ENCODE measurements around the gene RNF19B.
"Not testable (repeated sequence)": the region's sequence is repeated elsewhere in the genome, so short reads cannot be mapped to it uniquely, and the experiment has no call there.

RNF19B gene

DNA sequence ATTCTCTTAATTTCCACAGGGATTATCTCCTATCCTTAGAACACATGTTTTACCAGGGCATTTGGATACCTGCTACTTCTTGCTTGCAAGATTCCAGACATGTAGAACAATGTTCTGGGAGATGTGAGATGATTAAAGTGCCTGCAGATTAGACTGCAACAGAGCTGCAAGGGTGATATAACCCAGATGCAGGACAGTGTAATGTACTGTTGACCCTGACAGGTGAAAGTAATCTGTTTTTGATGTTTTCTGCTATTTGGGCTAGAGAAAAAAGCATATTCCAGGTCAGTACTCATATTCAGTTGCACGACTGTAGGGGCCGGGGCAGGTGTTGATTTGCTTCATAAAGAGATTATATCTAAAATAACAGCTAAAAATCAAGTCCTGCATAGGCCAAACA is 36.3 kb downstream of the RNF19B start:
- no peak for DNase-seq (ENCODE audit: low read depth)

DNA sequence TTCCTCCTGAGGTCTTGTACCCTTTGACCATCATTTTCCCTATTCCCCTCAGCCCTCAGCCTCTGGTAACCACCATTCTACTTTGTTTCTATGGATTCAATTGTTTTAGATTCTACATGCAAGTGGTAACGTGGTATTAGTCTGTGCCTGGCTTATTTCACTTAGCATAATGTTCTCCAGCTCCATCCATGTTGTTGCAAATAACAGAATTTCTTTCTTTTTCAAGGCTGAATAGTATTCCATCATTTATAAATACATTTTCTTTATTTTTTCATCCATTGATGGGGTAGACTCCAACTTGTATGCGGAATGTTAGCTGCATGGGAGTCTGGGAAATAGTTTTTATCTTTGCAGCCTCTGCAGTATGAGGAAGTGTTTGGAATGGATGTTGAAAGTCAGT is 37.2 kb downstream of the RNF19B start:
- DNase-seq (ENCODE audit: low read depth): no peak

DNA sequence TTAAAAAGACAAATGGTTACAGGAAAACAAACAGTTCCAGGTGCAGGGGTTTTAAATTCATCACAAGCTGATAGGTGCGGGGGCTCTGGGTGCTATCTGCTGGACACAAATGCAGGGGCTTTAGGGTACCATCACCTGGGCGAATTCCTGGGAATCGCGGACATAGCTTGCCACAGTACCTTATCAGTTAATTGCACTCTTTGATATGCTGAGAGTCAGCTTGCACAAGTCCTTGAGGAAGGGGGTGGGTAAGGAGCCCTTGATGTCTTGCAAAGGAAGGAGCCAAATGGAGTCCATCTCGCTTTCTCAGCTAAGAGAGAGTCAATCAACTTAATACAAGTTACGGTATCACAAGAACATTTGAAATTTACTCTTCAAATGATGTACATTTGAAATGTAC is 38.0 kb downstream of the RNF19B start:
- no peak for DNase-seq (ENCODE audit: low read depth)

DNA sequence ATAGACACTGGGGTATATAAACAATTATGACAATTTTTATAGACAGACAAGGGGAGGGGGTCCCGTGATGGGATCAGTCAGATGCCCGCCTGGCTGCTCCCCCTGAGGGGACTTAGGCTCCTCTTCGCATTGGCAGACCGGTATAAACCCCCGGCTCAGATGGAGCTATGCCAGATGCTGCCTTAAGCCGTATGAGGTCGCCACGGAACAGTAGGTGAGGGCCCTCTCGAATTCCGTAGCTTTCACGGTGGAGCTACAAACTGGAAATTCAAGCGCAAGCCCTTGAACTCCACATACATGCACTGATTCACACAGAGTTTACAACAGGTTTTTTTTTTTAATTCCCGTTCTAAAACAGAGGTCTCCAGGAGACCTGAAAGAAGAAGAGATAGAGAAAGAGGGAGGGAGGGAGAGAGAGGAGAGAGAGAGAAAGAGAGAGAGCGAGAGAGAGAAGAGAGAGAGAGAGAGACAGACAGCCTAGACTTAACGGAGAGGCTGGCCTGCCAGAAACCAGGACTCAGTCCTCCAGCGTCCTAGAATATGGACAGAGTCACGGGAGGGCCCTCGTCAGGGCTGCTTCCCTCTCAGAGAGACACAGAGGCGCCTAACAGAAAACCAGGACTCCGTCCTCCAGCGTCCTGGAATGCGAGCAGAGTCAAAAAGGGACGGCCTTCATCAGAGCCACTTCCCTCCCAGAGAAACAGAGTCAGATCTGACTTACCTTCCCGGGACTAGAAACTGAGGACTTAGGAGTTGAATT is 39.0 kb downstream of the RNF19B start:
- no peak for DNase-seq (ENCODE audit: low read depth)

DNA sequence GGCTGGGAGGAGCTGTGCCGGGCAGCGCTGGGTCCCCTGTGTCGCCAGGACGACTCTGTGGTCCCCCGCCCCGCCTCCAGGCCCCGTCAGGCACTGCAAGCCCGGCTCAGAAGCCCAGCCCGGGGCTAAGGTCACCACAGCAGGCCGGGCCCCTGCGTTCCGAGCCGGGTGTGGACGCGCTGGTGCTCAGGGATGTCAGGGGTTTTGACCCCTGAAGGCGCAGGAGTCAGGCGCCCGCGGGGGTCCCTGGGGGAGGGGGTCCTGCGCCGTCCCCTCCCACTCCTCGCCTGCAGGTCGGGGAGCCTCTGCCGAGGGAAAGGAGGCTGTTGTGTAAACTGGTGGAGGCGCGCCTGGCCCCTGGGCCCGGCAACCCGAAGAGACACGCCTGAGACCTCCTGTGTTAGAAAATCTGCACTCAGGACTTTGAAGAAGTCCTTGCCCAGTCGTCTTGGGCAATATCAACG is 39.7 kb downstream of the RNF19B start:
- no peak for DNase-seq (ENCODE audit: low read depth)

DNA sequence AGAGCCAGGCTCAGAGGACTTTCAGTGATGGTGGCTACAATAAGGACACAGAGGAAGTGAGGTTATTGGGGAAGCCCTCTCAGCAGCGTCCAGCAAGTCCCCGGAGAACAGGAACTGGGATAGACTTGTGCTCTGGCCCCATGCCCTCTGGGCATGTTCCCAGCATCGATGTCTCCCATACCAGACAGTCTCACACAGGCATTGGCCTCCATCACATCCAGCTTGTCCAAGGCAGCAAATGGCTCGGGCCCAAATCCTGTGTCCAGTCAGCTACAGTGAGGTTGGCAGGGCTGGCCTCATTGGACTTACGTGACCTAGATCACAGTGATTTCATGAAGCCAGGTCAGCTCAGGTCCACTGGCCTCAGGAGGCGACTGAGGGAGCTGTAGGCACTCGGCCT is 43.8 kb downstream of the RNF19B start:
- DNase-seq (ENCODE audit: low read depth): no peak

DNA sequence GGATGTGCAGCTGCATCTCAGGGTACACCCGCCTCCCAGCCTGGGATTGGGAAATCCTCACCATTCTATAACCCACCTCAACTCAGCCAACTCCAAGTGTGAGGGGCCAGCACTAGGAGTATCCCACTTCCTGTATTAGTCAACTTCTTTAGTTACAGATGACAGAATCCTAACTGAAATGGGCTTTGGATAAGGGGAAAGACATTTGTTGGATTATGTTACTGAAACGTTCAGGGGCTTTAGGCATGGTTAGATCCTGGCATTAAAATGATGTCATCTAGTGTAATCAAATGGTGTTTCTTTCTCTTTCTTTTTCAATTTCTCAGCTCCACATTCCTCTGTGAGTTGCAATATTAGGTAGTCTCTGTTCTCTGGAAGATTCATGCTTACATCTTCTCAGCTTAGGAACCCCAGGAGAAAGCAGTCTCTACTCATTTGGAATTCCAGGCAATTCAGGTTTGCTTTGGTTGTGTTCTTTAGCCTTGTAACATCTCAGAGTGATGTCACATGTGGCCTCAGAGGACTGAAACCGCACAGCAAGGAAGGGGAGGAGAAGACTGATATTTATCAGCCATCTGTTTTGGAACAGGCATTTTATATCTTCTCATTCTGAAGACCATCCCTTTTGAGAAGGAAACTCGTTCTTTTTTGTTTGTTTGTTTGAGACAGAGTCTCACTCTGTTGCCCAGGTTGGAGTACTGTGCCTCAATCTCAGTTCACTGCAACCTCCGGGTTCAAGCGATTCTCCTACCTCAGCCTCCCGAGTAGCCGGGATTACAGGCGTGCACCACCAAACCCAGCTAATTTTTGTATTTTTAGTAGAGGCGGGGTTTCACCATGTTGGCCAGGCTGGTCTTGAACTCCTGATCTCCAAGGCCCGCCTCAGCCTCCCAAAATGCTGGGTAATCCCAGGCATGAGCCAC is 44.5 kb downstream of the RNF19B start:
- DNase-seq (ENCODE audit: low read depth): peak; percentile 28

DNA sequence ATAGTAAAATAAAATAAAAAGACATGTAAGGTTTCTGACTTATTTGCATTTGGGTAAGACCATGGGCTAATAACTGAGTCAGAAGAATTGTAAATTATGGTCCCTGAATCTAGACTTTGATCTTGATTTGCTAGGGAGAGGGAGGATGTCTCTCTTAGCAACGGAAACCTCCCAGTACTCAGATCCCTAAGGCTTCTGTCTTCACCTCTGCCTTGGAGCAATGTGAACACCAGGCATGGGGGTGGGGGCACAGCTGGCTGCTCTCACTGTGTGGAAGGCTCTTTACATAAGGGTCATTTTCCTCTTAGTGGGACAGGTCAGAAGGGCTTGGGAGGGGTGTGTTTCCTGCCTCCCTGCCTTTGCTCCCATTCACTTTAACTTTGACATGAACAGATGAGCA is 46.4 kb downstream of the RNF19B start:
- no peak for DNase-seq (ENCODE audit: low read depth)

DNA sequence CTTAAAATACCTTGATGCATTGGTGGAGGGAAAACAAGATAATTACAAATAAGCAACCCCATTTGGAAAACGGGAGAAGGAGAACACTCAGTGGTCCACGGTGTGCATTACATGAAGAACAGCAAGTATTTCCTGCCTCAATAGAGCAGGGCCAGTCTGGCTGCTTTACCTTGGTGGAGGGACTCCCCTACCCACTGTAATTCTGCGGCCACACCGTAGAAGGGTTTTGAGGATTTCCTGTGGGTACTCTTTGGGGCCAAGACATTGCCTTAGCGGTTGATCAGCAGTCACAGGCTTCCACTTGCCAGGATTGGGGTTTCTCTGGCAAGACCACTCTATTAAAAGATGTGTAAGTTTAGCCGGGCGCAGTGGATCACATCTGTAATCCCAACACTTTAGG is 47.1 kb downstream of the RNF19B start:
- DNase-seq (ENCODE audit: low read depth): no peak

DNA sequence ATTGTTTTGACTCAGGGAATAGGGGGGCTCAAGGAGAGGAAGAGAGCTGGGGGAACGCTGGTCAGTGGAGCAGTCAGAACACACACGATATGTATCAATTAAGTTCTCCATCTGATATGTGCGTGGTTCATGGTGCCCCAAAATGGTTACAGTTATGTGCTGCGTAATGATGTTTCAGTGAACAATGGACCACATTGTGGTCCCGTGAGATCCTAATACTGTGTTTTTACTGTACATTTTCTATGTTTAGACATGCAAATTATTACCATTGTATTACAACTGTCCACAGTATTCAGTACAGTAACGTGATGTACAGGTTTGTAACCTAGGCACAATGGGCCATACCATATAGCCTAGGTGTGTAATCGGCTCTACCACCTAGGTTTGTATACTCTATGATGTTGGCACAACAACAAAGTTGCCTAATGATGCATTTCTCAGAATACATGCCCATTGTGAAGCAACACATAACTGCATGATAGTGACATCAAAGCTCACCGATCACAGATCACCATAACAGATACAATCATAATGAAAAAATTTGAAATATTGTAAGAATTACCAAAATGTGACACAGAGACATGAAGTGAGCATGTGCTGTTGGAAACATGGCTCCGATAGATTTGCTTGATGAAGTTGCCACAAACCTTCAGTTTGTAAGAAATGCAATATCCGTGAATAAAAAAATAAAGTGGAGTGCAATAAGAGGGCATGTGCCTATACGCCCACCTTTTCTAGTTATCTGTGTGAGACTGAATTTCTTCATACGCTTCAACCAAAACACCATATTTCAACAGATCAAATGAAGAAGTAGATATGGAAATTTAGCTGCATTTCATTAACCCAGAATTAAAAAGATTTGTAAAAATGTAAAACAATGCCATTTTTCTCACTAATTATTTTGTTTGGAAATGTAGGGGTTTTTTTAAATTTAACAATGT is 48.6 kb downstream of the RNF19B start:
- no peak for DNase-seq (ENCODE audit: low read depth)

DNA sequence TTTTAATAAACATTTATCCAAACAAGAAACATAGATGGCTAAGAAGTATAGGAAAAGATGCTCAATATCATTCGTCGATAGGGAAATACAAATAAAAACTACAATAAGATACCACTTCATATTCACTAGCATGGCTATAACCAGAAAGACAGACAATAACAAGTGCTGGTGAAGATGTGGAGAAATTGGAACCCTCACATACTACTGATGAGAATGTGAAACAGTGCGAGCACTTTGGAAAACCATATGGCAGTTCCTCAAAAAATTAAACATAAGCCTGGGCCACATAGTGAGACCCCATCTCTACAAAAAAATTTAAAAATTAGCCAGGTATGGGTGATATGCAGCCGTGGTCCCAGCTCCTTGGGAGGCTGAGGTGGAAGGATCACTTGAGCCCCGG is 54.3 kb downstream of the RNF19B start:
- DNase-seq (ENCODE audit: low read depth): no peak

DNA sequence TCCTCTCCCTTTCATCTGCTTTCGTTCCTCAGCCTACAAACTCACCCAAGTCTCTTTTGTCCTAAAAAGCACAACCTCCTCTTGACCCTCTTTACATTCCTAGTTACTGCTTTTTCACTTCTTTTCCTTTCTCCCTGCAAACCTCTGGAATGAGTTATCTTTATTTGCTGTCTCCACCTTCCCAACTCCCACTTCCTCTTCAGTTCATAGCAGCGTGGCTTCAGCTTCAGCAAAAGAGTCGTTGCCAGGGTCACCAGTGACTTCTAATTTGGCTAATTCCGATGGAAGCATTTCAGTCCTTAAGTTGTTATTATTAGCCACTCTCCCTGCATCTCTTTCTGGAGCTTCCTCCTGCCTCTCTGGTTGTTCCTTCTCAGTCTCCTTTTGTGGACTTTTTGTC is 57.2 kb downstream of the RNF19B start:
- no peak for DNase-seq (ENCODE audit: low read depth)

DNA sequence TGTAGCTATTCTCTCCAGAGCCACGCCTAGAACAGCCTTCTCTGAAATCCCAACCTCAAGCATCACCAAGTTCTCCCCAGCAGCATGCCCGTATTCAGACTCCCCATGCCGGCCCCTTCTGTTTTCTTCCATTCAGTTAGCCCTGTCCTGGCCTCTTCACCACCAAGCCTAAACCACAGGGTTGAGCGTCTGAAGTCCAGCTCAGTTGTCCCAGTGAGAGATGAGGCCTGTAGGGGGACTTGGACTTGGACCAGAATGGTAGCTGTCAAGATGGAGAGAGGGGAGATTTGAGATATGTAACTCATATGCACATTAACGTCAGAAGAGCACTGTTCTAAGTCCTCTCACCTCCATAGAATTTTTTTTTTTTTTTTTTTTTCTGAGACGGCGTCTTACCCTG is 58.0 kb downstream of the RNF19B start:
- no peak for DNase-seq (ENCODE audit: low read depth)

DNA sequence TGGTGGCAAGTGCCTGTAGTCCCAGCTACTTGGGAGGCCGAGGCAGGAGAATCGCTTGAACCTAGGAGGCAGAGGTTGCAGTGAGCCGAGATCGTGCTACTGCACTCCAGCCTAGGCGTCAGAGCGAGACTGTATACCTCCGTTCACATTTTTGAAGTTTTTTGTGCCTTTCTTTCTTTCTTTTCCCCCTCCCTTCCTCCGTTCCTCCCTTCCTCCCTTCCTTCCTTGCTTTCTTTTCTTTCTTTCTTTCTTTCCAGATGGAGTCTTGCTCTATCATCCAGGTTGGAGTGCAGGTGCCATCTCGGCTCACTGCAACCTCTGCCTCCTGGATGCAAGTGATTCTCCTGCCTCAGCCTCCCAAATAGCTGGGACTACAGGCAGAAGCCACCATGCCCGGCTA is 59.0 kb downstream of the RNF19B start:
- not testable (repeated sequence) for DNase-seq (ENCODE audit: low read depth)

DNA sequence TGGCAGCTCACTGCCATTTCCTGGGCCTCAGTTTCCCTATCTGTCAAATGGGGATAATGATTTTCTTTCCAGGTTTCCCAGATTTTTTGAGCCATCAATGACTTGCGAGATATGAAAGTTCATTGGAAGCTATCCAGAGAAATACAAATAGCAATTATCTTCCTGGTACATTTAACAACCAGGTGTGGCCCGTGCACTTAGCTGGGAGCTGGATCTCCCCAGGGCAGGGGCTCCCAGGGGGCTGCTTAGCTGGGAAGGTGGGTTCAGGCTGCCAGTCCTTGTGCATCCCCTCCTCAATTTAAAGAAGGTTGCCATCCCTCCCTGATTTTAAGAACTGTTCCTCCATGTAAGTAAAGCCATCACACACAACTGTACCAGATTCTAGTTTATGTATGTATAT is 59.8 kb downstream of the RNF19B start:
- DNase-seq (ENCODE audit: low read depth): no peak

DNA sequence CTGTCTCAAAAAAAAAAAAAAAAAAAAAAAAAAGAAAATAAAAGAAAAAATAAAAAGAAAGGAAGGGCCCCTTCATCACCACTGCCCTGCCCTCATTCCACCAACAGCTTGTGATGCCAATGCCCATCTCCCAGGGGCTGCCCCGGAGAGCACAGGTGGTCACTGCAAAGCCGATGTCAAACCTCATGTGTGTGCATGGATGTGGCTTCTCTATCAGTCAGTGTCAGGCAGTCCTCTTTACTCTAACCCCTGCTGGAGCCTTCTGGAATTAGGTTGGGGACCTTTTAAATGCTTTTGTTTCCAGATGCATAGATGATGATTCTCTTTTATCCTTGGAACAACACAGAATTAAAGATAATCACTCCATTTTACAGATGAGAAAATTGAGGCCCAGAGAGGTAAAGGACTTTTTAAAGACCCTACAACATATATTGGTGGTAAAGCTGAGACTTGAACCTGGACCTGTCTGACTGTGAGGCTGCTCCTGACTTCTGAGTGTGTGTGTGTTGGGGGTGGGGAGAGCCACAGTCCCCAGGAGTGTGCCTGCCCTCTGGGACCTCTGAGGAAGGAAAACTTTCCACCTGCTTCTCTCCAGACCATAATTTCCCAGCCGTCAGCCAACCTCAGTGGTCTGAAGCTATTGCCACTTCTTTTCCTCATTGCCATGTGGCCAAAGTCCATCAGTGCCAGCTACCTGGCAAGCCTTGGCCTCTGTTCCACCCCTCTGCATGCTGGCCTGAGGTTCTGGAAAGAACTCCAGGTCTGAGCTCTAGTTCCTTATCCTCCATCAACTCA is 60.4 kb downstream of the RNF19B start:
- no peak for DNase-seq (ENCODE audit: low read depth)

DNA sequence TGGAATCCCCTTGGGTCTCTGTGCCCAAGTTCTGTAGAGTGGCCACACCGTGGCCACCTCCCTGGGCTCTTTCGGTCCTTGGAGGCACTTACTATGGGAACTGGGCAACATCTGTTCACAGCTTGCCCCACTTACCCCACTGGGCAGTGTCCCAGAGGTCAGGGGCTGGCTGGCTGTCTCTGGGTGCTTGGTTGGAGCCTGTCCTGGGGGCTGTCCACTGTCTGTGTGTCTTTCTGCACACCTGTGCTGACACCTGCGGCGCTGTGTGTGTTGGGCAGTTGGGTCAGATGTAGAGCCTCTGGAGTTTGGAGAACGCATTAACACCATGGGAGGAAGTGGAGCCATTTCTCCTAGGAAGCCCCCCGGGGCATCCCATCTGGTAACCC is 62.1 kb downstream of the RNF19B start:
- DNase-seq (ENCODE audit: low read depth): no peak

DNA sequence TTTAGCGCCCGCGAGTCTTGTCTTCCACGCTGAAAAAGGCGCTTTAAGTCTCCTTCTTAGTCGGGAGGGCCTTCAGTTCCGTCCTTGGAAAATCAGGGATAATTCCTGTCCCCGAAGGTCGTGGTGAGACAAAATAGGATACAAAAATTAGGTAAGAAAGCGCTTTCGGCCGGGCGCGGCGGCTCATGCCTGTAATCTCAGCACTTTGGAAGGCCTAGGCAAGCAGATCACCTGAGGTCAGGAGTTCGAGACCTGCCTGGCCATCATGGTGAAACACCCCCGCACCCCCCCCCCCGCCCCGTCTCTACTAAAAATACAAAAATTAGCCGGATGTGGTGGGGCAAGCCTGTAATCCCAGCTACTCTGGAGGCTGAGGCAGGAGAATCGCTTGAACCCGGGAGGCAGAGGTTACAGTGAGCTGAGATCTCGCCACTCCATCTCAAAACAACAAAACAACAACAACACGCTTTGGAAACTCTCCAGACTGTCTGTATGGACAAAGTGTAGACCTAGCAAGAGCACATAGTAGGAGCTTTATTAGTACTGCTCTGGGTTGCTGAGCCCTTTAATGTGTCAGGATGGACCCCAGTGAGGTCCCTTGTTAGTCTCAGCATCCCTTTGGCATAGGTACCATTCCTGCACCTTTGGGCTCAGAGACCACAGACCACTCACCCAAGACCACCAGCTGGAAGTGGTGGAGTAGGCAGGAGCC is 62.6 kb downstream of the RNF19B start:
- DNase-seq (ENCODE audit: low read depth): no peak

DNA sequence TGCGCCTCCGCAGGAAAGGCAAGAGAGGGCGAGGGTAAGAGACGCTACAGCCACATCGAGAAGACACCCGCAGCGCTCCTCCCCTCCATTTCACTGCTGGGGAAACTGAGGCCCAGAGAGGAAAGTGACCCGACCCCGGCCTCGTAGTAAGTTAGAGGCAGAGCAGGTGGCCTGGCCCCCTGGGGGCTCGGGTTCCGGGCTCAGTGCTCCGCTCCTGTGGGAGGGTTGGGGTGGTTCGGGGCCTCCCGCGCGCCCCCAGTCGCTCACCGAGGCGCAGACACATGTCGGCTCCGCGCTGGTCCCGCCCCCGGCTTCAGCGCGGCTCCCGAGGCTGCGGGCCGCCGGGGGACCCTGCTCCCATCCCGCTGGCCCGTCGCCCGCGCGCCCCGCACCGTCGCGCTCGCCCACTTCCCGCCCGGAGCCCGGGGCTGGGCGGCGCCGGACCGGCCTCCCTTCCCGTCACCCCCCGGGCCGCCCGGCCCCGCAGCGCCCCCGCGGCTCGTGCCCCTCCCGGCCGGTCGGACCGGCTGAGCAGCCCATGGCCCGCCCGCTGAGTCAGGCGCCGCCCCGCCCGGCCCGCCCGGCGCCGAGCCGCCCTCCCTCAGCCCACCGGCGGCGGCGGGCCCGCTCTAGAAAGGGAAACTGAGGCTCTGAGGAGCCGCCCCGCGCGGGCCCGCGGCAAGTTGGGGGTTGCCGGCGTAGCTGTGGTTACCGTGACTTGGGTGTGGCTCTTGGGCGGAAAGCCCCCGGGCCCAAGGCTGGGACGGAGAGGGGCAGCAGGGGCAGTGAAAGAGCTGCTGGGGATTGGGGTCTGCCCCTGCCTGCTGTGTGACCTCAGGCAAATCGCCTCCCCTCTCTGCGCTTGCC is 63.4 kb downstream of the RNF19B start, which contains the start of gene TMEM54:
TMEM54 (minus strand) TSS at position 434 of the 867 bp plus-strand sequence; CDS start at position 283, 151 bp downstream.
- no peak for DNase-seq (ENCODE audit: low read depth)
